ENCODE data around the gene IQCE. TPM values are rescaled to one million over a fixed set of nuclear protein-coding genes. Genes with fewer than 3 reads are reported as not detected.

The IQCE gene
- total RNA-seq, 3 donors from 2014 or later (not counting 1 experiment from before 2014, with no cell fraction given): 9.6 to 13.5 (median 11.3) TPM

GRCh38 chr7:2602406-2603043, 43.7 kb downstream of the IQCE start:
- peaks cover 8% of the 10 kb centered on the region for H3K36me3 ChIP-seq (ENCODE audit: control insufficient read depth, insufficient read depth, low read length)
- Mint-ChIP-seq H3K36me3 (no peaks in the 10 kb centered on the region), H3K27ac (no peak overlapping the region), H3K9me3 (no peaks in the 10 kb centered on the region), H3K27me3 (ENCODE audit: low read depth in 2 of 2) (no peaks in the 10 kb centered on the region), H3K4me1 (peaks cover 3 to 9% of the 10 kb centered on the region in 2 donors), H3K4me3 (no peak overlapping the region)
- no peak overlapping the region for H3K27ac ChIP-seq (ENCODE audit: low read length)
- no peak for TF ChIP-seq CTCF (IDR thresholded peaks at IDR 0.05)
- 81% methylated on average over 19 of the region's 19 CpGs for WGBS (ENCODE audit: insufficient coverage)
- ATAC-seq (no peak), DNase-seq (no peak)
- no peaks in the 10 kb centered on the region for H3K4me1 ChIP-seq (ENCODE audit: control insufficient read depth, insufficient read depth, low read length)
- intact Hi-C loops (cut with micrococcal nuclease): no loop called here
- no peak overlapping the region for H3K4me3 ChIP-seq (ENCODE audit: low read length)
- no peaks in the 10 kb centered on the region for H3K9me3 ChIP-seq (ENCODE audit: control insufficient read depth, insufficient read depth, low read length)
- H3K27me3 ChIP-seq (ENCODE audit: control insufficient read depth, insufficient read depth, low read length): no peaks in the 10 kb centered on the region

- Histone ChIP-seq H3K36me3 (ENCODE audit: control insufficient read depth, insufficient read depth, low read length) (peaks cover 8% of the 10 kb centered on the region), H3K27ac (ENCODE audit: low read length) (no peak overlapping the region), H3K4me1 (ENCODE audit: control insufficient read depth, insufficient read depth, low read length) (peaks cover 7% of the 10 kb centered on the region), H3K9me3 (ENCODE audit: control insufficient read depth, insufficient read depth, low read length) (no peaks in the 10 kb centered on the region), H3K27me3 (ENCODE audit: control insufficient read depth, insufficient read depth, low read length) (no peaks in the 10 kb centered on the region), H3K4me3 (ENCODE audit: low read length) (no peak overlapping the region)
- Mint-ChIP-seq H3K4me1 (peaks cover 7 to 14% of the 10 kb centered on the region in 2 donors), H3K4me3 (no peak overlapping the region), H3K9me3 (no peaks in the 10 kb centered on the region), H3K27me3 (ENCODE audit: low read depth in 2 of 2) (no peaks in the 10 kb centered on the region), H3K36me3 (no peaks in the 10 kb centered on the region), H3K27ac (no peak overlapping the region)
- no peak for DNase-seq
- no peak for TF ChIP-seq CTCF (IDR thresholded peaks at IDR 0.05)
- intact Hi-C loops (cut with micrococcal nuclease): no loop called here
- no peak for ATAC-seq
- 86% methylated on average over 35 of the region's 35 CpGs for WGBS (ENCODE audit: insufficient coverage)
These were observed 44.5 kb downstream of the IQCE start for GRCh38 chr7:2603044-2603965.

- no peak for DNase-seq
- Mint-ChIP-seq H3K9me3 (no peaks in the 10 kb centered on the region), H3K4me3 (no peak overlapping the region), H3K36me3 (no peaks in the 10 kb centered on the region), H3K27me3 (ENCODE audit: low read depth in 2 of 2) (no peaks in the 10 kb centered on the region), H3K4me1 (peaks cover 17 to 23% of the 10 kb centered on the region in 2 donors), H3K27ac (no peak overlapping the region)
- H3K9me3 ChIP-seq (ENCODE audit: control insufficient read depth, insufficient read depth, low read length): no peaks in the 10 kb centered on the region
- TF ChIP-seq CTCF (IDR thresholded peaks at IDR 0.05): no peak
- no peak for ATAC-seq
- H3K27ac ChIP-seq (ENCODE audit: low read length): no peak overlapping the region
- intact Hi-C loops (cut with micrococcal nuclease): no loop called here
- H3K4me1 ChIP-seq (ENCODE audit: control insufficient read depth, insufficient read depth, low read length): peaks cover 19% of the 10 kb centered on the region
- no peak overlapping the region for H3K4me3 ChIP-seq (ENCODE audit: low read length)
- H3K27me3 ChIP-seq (ENCODE audit: control insufficient read depth, insufficient read depth, low read length): no peaks in the 10 kb centered on the region
- 94% methylated on average over 29 of the region's 29 CpGs for WGBS (ENCODE audit: insufficient coverage)
- peaks cover 2% of the 10 kb centered on the region for H3K36me3 ChIP-seq (ENCODE audit: control insufficient read depth, insufficient read depth, low read length)
These were observed 45.9 kb downstream of the IQCE start for GRCh38 chr7:2604608-2605174.

Measured in natural killer cell (primary cell).